OCI-LY1 (cell line): ENCODE results near the gene CPNE1.

Experiments
- EZH2 ChIP-seq: fragments of 200-600 bp; sonication (generic), shearing (Covaris generic); IDR thresholded peaks from 2 replicates; pipeline ENCODE4 v1.8.0; 2017; ENCODE audit warnings: borderline replicate concordance, mixed run types, mild to moderate bottlenecking, antibody characterized with exemption, low read length, moderate library complexity, mixed read lengths
- TF ChIP-seq, protein P1 (sequence below): fragments of 200-600 bp; sonication (generic), shearing (Covaris generic); IDR thresholded peaks from 2 replicates; pipeline ENCODE4 v1.5.1; 2017; ENCODE audit warnings: mild to moderate bottlenecking, antibody characterized with exemption, low read length, moderate library complexity, mixed read lengths

DNA sequence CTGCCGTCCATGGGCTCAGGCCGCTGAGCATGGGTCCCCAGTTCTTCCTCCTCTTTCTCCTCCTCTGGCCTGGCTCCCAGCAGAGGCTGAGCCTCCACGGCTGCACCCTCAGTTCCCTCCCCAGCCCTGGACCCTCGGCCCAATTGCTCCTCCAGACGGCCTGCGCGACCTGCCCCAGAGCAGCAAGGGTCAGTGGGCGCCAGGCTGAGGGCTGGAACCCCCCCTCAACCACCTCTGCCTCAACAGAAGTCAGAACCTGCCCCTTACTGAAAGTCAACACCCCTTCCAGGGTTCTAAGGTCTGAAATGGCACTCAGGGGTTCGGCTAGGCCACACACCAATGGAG is 65.0 kb downstream of the CPNE1 start:
- TF ChIP-seq, protein P1, sequence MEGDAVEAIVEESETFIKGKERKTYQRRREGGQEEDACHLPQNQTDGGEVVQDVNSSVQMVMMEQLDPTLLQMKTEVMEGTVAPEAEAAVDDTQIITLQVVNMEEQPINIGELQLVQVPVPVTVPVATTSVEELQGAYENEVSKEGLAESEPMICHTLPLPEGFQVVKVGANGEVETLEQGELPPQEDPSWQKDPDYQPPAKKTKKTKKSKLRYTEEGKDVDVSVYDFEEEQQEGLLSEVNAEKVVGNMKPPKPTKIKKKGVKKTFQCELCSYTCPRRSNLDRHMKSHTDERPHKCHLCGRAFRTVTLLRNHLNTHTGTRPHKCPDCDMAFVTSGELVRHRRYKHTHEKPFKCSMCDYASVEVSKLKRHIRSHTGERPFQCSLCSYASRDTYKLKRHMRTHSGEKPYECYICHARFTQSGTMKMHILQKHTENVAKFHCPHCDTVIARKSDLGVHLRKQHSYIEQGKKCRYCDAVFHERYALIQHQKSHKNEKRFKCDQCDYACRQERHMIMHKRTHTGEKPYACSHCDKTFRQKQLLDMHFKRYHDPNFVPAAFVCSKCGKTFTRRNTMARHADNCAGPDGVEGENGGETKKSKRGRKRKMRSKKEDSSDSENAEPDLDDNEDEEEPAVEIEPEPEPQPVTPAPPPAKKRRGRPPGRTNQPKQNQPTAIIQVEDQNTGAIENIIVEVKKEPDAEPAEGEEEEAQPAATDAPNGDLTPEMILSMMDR = no peak
- no peak for TF ChIP-seq EZH2
